IMR-90 (cell line): ENCODE measurements around the gene CRYGN. TPM values are rescaled to one million over a fixed set of nuclear protein-coding genes. Genes with fewer than 3 reads are reported as not detected.

Source experiments
- ATAC-seq: fragments of 200-7000 bp; cut with Tn5 transposase; 2 replicates; pipeline ENCODE4 v1.9.1; 2020; ENCODE audit warnings: low read depth, mild to moderate bottlenecking, moderate library complexity
- BruUV-seq: library from RNA; stranded (reverse); fragments of 400-500 nt; replicated peaks from 2 replicates; lab custom pipeline; 2021; lab: Mats Ljungman, UMichigan
- CTCF ChIA-PET: fragments of 300-600 bp; formaldehyde crosslinking; extraction: SDS; loops from one replicate; lab custom pipeline; 2021; ENCODE audit warnings: antibody characterized with exemption; lab: Yijun Ruan, JAX
- POLR2A ChIA-PET: fragments of 300-600 bp; sonication (Branson Sonifier 250); formaldehyde crosslinking; loops from one replicate; lab custom pipeline; 2022; ENCODE audit warnings: antibody characterized with exemption; ENCODE audit not compliant: unreplicated experiment; lab: Charles Lee
- DNase-seq: peaks from one replicate; pipeline ENCODE4 v3.0.0; 2013
- H2AFZ ChIP-seq: replicated peaks from 2 replicates; pipeline ENCODE3; 2013; ENCODE audit warnings: low read length, mild to moderate bottlenecking; ENCODE audit not compliant: poor library complexity
- H2AK5ac ChIP-seq: 2 replicates; pipeline ENCODE4 v1.6.1; 2013; ENCODE audit warnings: low read depth, low read length, inconsistent platforms
- H2AK9ac ChIP-seq: replicated peaks from 2 replicates; pipeline ENCODE3; 2013; ENCODE audit warnings: mild to moderate bottlenecking, low read depth, low read length, moderate library complexity; ENCODE audit not compliant: poor library complexity
- H2BK120ac ChIP-seq: 2 replicates; pipeline ENCODE4 v1.6.1; 2013; ENCODE audit warnings: low read depth, low read length, inconsistent platforms
- H2BK15ac ChIP-seq: 3 replicates; pipeline ENCODE4 v1.6.1; 2013; ENCODE audit warnings: low read depth, low read length, inconsistent platforms
- H2BK20ac ChIP-seq: 2 replicates; pipeline ENCODE4 v1.6.1; 2013; ENCODE audit warnings: low read depth, mild to moderate bottlenecking, inconsistent platforms, low read length, moderate library complexity
- H2BK5ac ChIP-seq: 2 replicates; pipeline ENCODE4 v1.6.1; 2013; ENCODE audit warnings: mild to moderate bottlenecking, low read depth, low read length, inconsistent platforms; ENCODE audit not compliant: poor library complexity, severe bottlenecking
- H3K14ac ChIP-seq: replicated peaks from 2 replicates; pipeline ENCODE4 v1.6.1; 2013; ENCODE audit warnings: low read depth, low read length, inconsistent platforms
- H3K18ac ChIP-seq: 2 replicates; pipeline ENCODE4 v1.6.1; 2013; ENCODE audit warnings: low read depth, low read length, control low read depth
- H3K23ac ChIP-seq: 2 replicates; pipeline ENCODE4 v1.6.1; 2013; ENCODE audit warnings: low read depth, low read length, inconsistent platforms
- H3K27ac ChIP-seq: 2 replicates; pipeline ENCODE4 v1.5.1; 2013; ENCODE audit warnings: mild to moderate bottlenecking, control low read depth, low read length; ENCODE audit not compliant: insufficient read depth
- H3K27me3 ChIP-seq: 2 replicates; pipeline ENCODE4 v1.6.1; 2013; ENCODE audit warnings: low read length; ENCODE audit not compliant: control insufficient read depth, insufficient read depth
- H3K36me3 ChIP-seq: 2 replicates; pipeline ENCODE4 v1.6.1; 2013; ENCODE audit warnings: low read length, mixed read lengths; ENCODE audit not compliant: control insufficient read depth, insufficient read depth
- H3K4ac ChIP-seq: 2 replicates; pipeline ENCODE4 v1.6.1; 2013; ENCODE audit warnings: low read depth, low read length, inconsistent platforms
- H3K4me1 ChIP-seq: 2 replicates; pipeline ENCODE4 v1.6.1; 2013; ENCODE audit warnings: low read length, mixed read lengths; ENCODE audit not compliant: control insufficient read depth, insufficient read depth
- H3K4me2 ChIP-seq: 2 replicates; pipeline ENCODE4 v1.6.1; 2013; ENCODE audit warnings: low read depth, mild to moderate bottlenecking, control low read depth, low read length, moderate library complexity
- H3K4me3 ChIP-seq: 2 replicates; pipeline ENCODE4 v1.5.1; 2013; ENCODE audit warnings: low read depth, mild to moderate bottlenecking, control low read depth, low read length, moderate library complexity; ENCODE audit not compliant: insufficient read depth
- H3K56ac ChIP-seq: 2 replicates; pipeline ENCODE4 v1.6.1; 2013; ENCODE audit warnings: low read length, inconsistent platforms; ENCODE audit not compliant: insufficient read depth; ENCODE audit errors: extremely low read depth
- H3K79me1 ChIP-seq, 2 experiments: 2 replicates each; pipeline ENCODE4 v1.6.1; 2013; ENCODE audit warnings: low read length in 2 of 2, inconsistent platforms in 1 of 2, low read depth in 1 of 2
- H3K9ac ChIP-seq: 2 replicates; pipeline ENCODE4 v1.6.1; 2013; ENCODE audit warnings: low read depth, low read length, control low read depth
- H3K9me1 ChIP-seq: 2 replicates; pipeline ENCODE4 v1.6.1; 2013; ENCODE audit warnings: low read length, inconsistent platforms; ENCODE audit not compliant: insufficient read depth
- H3K9me3 ChIP-seq: 2 replicates; pipeline ENCODE4 v1.6.1; 2013; ENCODE audit warnings: low read length; ENCODE audit not compliant: control insufficient read depth, insufficient read depth
- H4K20me1 ChIP-seq: 2 replicates; pipeline ENCODE4 v1.6.1; 2013; ENCODE audit warnings: low read length, inconsistent platforms; ENCODE audit not compliant: insufficient read depth
- H4K5ac ChIP-seq: 2 replicates; pipeline ENCODE4 v1.6.1; 2013; ENCODE audit warnings: mild to moderate bottlenecking, low read depth, low read length, control low read depth
- H4K8ac ChIP-seq, 2 experiments: 2 replicates each; pipeline ENCODE4 v1.6.1; 2013; ENCODE audit warnings: low read depth in 2 of 2, low read length in 2 of 2, control low read depth in 1 of 2, inconsistent platforms in 1 of 2
- H4K91ac ChIP-seq: 2 replicates; pipeline ENCODE4 v1.6.1; 2013; ENCODE audit warnings: low read depth, low read length, inconsistent platforms; ENCODE audit not compliant: insufficient read depth
- BHLHE40 ChIP-seq: fragments of 150-350 bp; IDR thresholded peaks from 2 replicates; pipeline ENCODE4 v1.6.1; 2016; ENCODE audit warnings: mild to moderate bottlenecking, low read depth, low read length
- CEBPB ChIP-seq: IDR thresholded peaks from 2 replicates; pipeline ENCODE4 v1.6.1; 2012; ENCODE audit warnings: low read depth, low read length, improper control_type of control experiment
- CHD1 ChIP-seq: IDR thresholded peaks from 2 replicates; pipeline ENCODE4 v1.6.1; 2012; ENCODE audit warnings: low read depth, low read length, improper control_type of control experiment
- MAFK ChIP-seq: IDR thresholded peaks from 2 replicates; pipeline ENCODE4 v1.6.1; 2012; ENCODE audit warnings: low read depth, low read length, improper control_type of control experiment
- NFE2L2 ChIP-seq: fragments of 150-350 bp; IDR thresholded peaks from 2 replicates; pipeline ENCODE4 v1.6.1; 2016; ENCODE audit warnings: low read depth, mild to moderate bottlenecking, low read length
- POLR2A ChIP-seq: IDR thresholded peaks from 2 replicates; pipeline ENCODE4 v1.6.1; 2012; ENCODE audit warnings: mild to moderate bottlenecking, low read depth, low read length
- USF2 ChIP-seq: fragments of 150-350 bp; IDR thresholded peaks from 2 replicates; pipeline ENCODE4 v1.6.1; 2017; ENCODE audit warnings: mild to moderate bottlenecking, antibody characterized with exemption, low read length, low read depth
- WGBS, 2 experiments: methylation state at CpG; one replicate each; pipeline versions ENCODE4 v1.1.5 to v1.1.7; 2013; ENCODE audit warnings: missing lambda C conversion rate in 2 of 2; ENCODE audit not compliant: insufficient read length in 1 of 2; ENCODE audit errors: extremely low coverage in 2 of 2; 5-methylcytosine and 5-hydroxymethylcytosine counted together
- dilution Hi-C: fragments of 300-500 bp; cut with HindIII; formaldehyde crosslinking; loops from one replicate; pipeline ENCODE4 v1.14.3; 2018; ENCODE audit warnings: low sequenced_read_pairs; ENCODE audit not compliant: unreplicated experiment
- in situ Hi-C: fragments of 300-500 bp; cut with MboI; formaldehyde crosslinking; loops from 3 replicates; pipeline ENCODE4 v1.14.3; 2019; ENCODE audit warnings: low sequenced_read_pairs, inconsistent platforms, mixed read lengths
- intact Hi-C: fragments of 100-400 bp; cut with micrococcal nuclease; formaldehyde crosslinking; loops from 2 replicates; pipeline ENCODE4 v1.10.0; 2022
- polyA plus RNA-seq, 3 experiments: library from polyadenylated mRNA; depleted of rRNA; stranded (reverse); fragments of >200 nt; gene quantifications; 2 replicates each; pipeline ENCODE4 v1.2.3, GENCODE V29; 2012; ENCODE audit warnings: low replicate concordance in 1 of 3
- total RNA-seq: library from RNA; depleted of rRNA; stranded (reverse); fragments of >200 nt; gene quantifications from 2 replicates; pipeline ENCODE4 v1.2.3, GENCODE V29; 2012
- TF ChIP-seq, protein P1 (sequence below): conservative IDR thresholded peaks from 2 replicates; pipeline ENCODE4 v1.5.1; 2012; ENCODE audit warnings: mild to moderate bottlenecking, low read depth, low read length, improper control_type of control experiment
- TF ChIP-seq, protein P2 (sequence below): fragments of 150-350 bp; IDR thresholded peaks from 2 replicates; pipeline ENCODE4 v1.6.1; 2016; ENCODE audit warnings: low read depth, mild to moderate bottlenecking, low read length, moderate library complexity, borderline replicate concordance

CRYGN gene
- total and polyA plus RNA-seq, 2 of the 4 experiments (the other 2 are of a cell fraction), result not detected

- dilution Hi-C loops, result no loop called here
- Histone ChIP-seq H2BK15ac (no peak overlapping the region), H2AK5ac (no peak overlapping the region; the same call in 1 of the 2 replicates), H3K79me1 (no peaks in the 10 kb centered on the region), H3K27me3 (peaks cover 3% of the 10 kb centered on the region), H2AFZ (no peak overlapping the region), H3K14ac (no peak overlapping the region), H2BK120ac (no peak overlapping the region), H3K36me3 (no peaks in the 10 kb centered on the region), H2AK9ac (no peak overlapping the region), H3K56ac (no peak overlapping the region), H2BK20ac (no peak overlapping the region), H3K18ac (no peak overlapping the region), H4K20me1 (no peaks in the 10 kb centered on the region), H3K27ac (no peak overlapping the region), H3K4ac (no peak overlapping the region), H3K9ac (no peak overlapping the region), H4K91ac (no peak overlapping the region), H4K8ac (no peak overlapping the region), H3K9me3 (no peaks in the 10 kb centered on the region), H2BK5ac (no peak overlapping the region), H3K4me2 (no peak overlapping the region), H3K23ac (no peak overlapping the region), H3K4me3 (no peak overlapping the region), H3K4me1 (no peaks in the 10 kb centered on the region; the same call in 1 of the 2 replicates), H4K5ac (no peak overlapping the region), H3K9me1 (no peaks in the 10 kb centered on the region)
- CTCF ChIA-PET, result interaction anchor here (0.6 to 2.2 kb wide), 2 partner anchors 106 to 185 kb away, joined by 3 to 4 read pairs; partner anchors contain the start of gene NUB1
- intact Hi-C loops, result no loop called here
- DNase-seq (no peak), ATAC-seq (no peak)
- WGBS, 2 experiments, result no CpG with 5 or more reads among the region's 18 CpGs
- BruUV-seq, result no TSS peak
- POLR2A ChIA-PET, result no interaction called here
- TF ChIP-seq, protein P1, sequence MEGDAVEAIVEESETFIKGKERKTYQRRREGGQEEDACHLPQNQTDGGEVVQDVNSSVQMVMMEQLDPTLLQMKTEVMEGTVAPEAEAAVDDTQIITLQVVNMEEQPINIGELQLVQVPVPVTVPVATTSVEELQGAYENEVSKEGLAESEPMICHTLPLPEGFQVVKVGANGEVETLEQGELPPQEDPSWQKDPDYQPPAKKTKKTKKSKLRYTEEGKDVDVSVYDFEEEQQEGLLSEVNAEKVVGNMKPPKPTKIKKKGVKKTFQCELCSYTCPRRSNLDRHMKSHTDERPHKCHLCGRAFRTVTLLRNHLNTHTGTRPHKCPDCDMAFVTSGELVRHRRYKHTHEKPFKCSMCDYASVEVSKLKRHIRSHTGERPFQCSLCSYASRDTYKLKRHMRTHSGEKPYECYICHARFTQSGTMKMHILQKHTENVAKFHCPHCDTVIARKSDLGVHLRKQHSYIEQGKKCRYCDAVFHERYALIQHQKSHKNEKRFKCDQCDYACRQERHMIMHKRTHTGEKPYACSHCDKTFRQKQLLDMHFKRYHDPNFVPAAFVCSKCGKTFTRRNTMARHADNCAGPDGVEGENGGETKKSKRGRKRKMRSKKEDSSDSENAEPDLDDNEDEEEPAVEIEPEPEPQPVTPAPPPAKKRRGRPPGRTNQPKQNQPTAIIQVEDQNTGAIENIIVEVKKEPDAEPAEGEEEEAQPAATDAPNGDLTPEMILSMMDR, result no peak
- no peak for TF ChIP-seq CHD1
- TF ChIP-seq, protein P2, sequence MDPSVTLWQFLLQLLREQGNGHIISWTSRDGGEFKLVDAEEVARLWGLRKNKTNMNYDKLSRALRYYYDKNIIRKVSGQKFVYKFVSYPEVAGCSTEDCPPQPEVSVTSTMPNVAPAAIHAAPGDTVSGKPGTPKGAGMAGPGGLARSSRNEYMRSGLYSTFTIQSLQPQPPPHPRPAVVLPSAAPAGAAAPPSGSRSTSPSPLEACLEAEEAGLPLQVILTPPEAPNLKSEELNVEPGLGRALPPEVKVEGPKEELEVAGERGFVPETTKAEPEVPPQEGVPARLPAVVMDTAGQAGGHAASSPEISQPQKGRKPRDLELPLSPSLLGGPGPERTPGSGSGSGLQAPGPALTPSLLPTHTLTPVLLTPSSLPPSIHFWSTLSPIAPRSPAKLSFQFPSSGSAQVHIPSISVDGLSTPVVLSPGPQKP, result no peak
- TF ChIP-seq USF2, result no peak
- TF ChIP-seq NFE2L2, result no peak
- no peak for TF ChIP-seq BHLHE40
- TF ChIP-seq MAFK, result no peak
- TF ChIP-seq POLR2A, result no peak
- no peak for TF ChIP-seq CEBPB
- in situ Hi-C loops, result loop anchor here (5.0 kb wide), 1 partner anchor 80 kb away; no protein-coding TSS in a partner anchor
These were observed 7.4 kb upstream of the CRYGN start for GRCh38 chr7:151447312-151447711.
